Coronary artery (tissue), 2 donors: ENCODE data around the gene FMO2.

ENCODE experiments used
- DNase-seq: peaks from one replicate; pipeline ENCODE4 v3.0.0-alpha.2; 2017; ENCODE audit warnings: low spot score
- H3K27ac ChIP-seq, 2 donors: fragments of 200-600 bp; sonication (generic); one replicate each; pipeline ENCODE4 v1.5.1; 2016 to 2019
- H3K4me3 ChIP-seq: fragments of 200-600 bp; sonication (generic); 2 replicates; pipeline ENCODE4 v1.5.1; 2016; ENCODE audit warnings: mild to moderate bottlenecking, moderate library complexity
- CTCF ChIP-seq: fragments of 200-600 bp; sonication (generic); IDR thresholded peaks from one replicate; pipeline ENCODE4 v1.5.1; 2019; ENCODE audit warnings: antibody characterized with exemption

FMO2 gene

GRCh38 chr1:171158551-171158950, 26.5 kb upstream of the FMO2 start:
- no peak for TF ChIP-seq CTCF
- Histone ChIP-seq H3K4me3 (no peak overlapping the region), H3K27ac (no peak overlapping the region)
- no peak for DNase-seq

GRCh38 chr1:171159148-171159547, 26.0 kb upstream of the FMO2 start:
- Histone ChIP-seq H3K4me3 (no peak overlapping the region), H3K27ac (no peak overlapping the region)
- no peak for DNase-seq
- no peak for TF ChIP-seq CTCF

- no peak for TF ChIP-seq CTCF
- Histone ChIP-seq H3K27ac (peak overlapping the region; percentile 0 to 35), H3K4me3 (no peak overlapping the region)
- DNase-seq: no peak
These were observed 24.9 kb upstream of the FMO2 start for GRCh38 chr1:171160211-171160610.

- Histone ChIP-seq H3K27ac (peak overlapping the region in 1 of 2 donors; percentile 0), H3K4me3 (no peak overlapping the region)
- TF ChIP-seq CTCF: no peak
- DNase-seq: no peak
These were observed 24.3 kb upstream of the FMO2 start for GRCh38 chr1:171160639-171161354.

- Histone ChIP-seq H3K4me3 (no peak overlapping the region), H3K27ac (no peak overlapping the region)
- no peak for TF ChIP-seq CTCF
- no peak for DNase-seq
These were observed 23.7 kb upstream of the FMO2 start for GRCh38 chr1:171161431-171161830.

- no peak for TF ChIP-seq CTCF
- H3K27ac ChIP-seq: no peak overlapping the region
- H3K4me3 ChIP-seq: no peak overlapping the region
- DNase-seq: no peak
These were observed 18.7 kb upstream of the FMO2 start for GRCh38 chr1:171166361-171166760.

GRCh38 chr1:171167785-171168184, 17.3 kb upstream of the FMO2 start:
- Histone ChIP-seq H3K27ac (no peak overlapping the region), H3K4me3 (no peak overlapping the region)
- no peak for DNase-seq
- no peak for TF ChIP-seq CTCF
